ENCODE results near the gene ZBTB32. TPM values are rescaled to one million over a fixed set of nuclear protein-coding genes. Genes with fewer than 3 reads are reported as not detected.

ZBTB32 gene
- total and polyA plus RNA-seq, 2 of the 8 experiments (the other 6 are each of a cell fraction or from before 2014, with no cell fraction given), result 0.11 to 0.50 TPM

GRCh38 chr19:35702223-35703012 lies 1.9 kb upstream of the ZBTB32 start:
- Histone ChIP-seq H3K9me3 (ENCODE audit: insufficient read depth in 2 of 2, low read depth in 1 of 2, low read length in 1 of 2) (peaks cover 0 to 3% of the 10 kb centered on the region in 2 experiments; a peak in 1 of 4 replicates), H3K4me2 (ENCODE audit: insufficient read depth in 1 of 2, low read depth in 2 of 2, low read length in 2 of 2) (peak overlapping the region; percentile 87 to 95)
- no peak for TF ChIP-seq ZNF274 (IDR thresholded peaks at IDR 0.05; ENCODE audit: borderline replicate concordance, extremely low read depth, low read length)
- peak; percentile 82; the same call in 1 of the 2 replicates for TF ChIP-seq SP4 (IDR thresholded peaks at IDR 0.05; ENCODE audit: low read length)
- TF ChIP-seq RBBP5 (IDR thresholded peaks at IDR 0.05; ENCODE audit: borderline replicate concordance, low read depth, low read length), result peak; percentile 60; the same call in 1 of the 2 replicates
- peak; percentile 93 for TF ChIP-seq KDM4A (IDR thresholded peaks at IDR 0.05; ENCODE audit: low read depth, low read length, severe bottlenecking)
- 0 out of 2 replicates have a peak, but pooled peaks have one; percentile 70 for TF ChIP-seq TCF12 (IDR thresholded peaks at IDR 0.05; ENCODE audit: low read depth, low read length)
- TF ChIP-seq HDAC2 (IDR thresholded peaks at IDR 0.05; ENCODE audit: borderline replicate concordance in 1 of 2, low read depth in 2 of 2, low read length in 2 of 2), result no peak
- peak; percentile 18; the same call in 1 of the 2 replicates for TF ChIP-seq BACH1 (IDR thresholded peaks at IDR 0.05; ENCODE audit: low read length)
- 0 out of 2 replicates have a peak, but pooled peaks have one; percentile 2 for TF ChIP-seq GABPA (IDR thresholded peaks at IDR 0.05; ENCODE audit: borderline replicate concordance, insufficient read depth, low read length)
- peak; percentile 100 for TF ChIP-seq SP1 (IDR thresholded peaks at IDR 0.05; ENCODE audit: low read depth, low read length)
- peak; percentile 69; the same call in 1 of the 2 replicates for TF ChIP-seq TAF1 (IDR thresholded peaks at IDR 0.05; ENCODE audit: low read depth, low read length)

More at GRCh38 chr19:35702223-35703012, 1.9 kb upstream of the ZBTB32 start:
- no peak overlapping the region for H3K4ac ChIP-seq (replicated peaks; ENCODE audit: insufficient read length, low read depth, low read length)
- no peak overlapping the region for H2BK20ac ChIP-seq (ENCODE audit: low read length)
- ChIA-PET CTCF (ENCODE audit: partially characterized antibody) (interaction anchor here (0.6 to 8.4 kb wide), 10 partner anchors 9 to 389 kb away, joined by 3 to 67 read pairs (median 4); no protein-coding TSS in a partner anchor), POLR2A (ENCODE audit: partially characterized antibody) (interaction anchor here (0.6 to 3.7 kb wide), 8 partner anchors 10 to 349 kb away, joined by 3 to 28 read pairs (median 6); partner anchors contain the start of gene COX6B1)
- H3K56ac ChIP-seq (replicated peaks; ENCODE audit: insufficient read length, low read depth, low read length), result no peak overlapping the region
- peaks cover 2 to 11% (median 11%) of the 10 kb centered on the region in 4 experiments; a peak in 6 of 7 replicates for H3K27me3 ChIP-seq (replicated peaks in 1 of 4; ENCODE audit: control insufficient read depth in 3 of 4, extremely low read depth in 1 of 4, insufficient read depth in 3 of 4, low read length in 3 of 4)
- no peaks in the 10 kb centered on the region for H4K20me1 ChIP-seq (replicated peaks in 1 of 2; ENCODE audit: control insufficient read depth in 1 of 2, insufficient read depth in 2 of 2, low read length in 2 of 2)
- no peak overlapping the region; the same call in 1 of the 2 replicates for H3K27ac ChIP-seq (ENCODE audit: low read depth, low read length)
- no peak overlapping the region for H2BK120ac ChIP-seq (replicated peaks; ENCODE audit: low read depth, low read length)
- H4K8ac ChIP-seq (ENCODE audit: extremely low read depth, insufficient read depth, low read length), result peak overlapping the region; percentile 88
- DNase-seq (ENCODE audit: low read depth in 1 of 2, low spot score in 2 of 2) (peak; percentile 91 to 96), FAIRE-seq (peak; percentile 84)
- no peak overlapping the region for H4K5ac ChIP-seq (ENCODE audit: insufficient read length, low read depth, low read length)
- 2% methylated on average over 43 of the region's 50 CpGs; no CpG with 5 or more reads in 1 of the 2 experiments for WGBS, 2 experiments (ENCODE audit: extremely low coverage in 1 of 2, insufficient coverage in 1 of 2, insufficient read length in 1 of 2, insufficient replicate concordance in 2 of 2, low coverage in 1 of 2, low lambda C conversion rate in 2 of 2, missing lambda C conversion rate in 1 of 2)
- no peak overlapping the region for H3K14ac ChIP-seq (ENCODE audit: insufficient read length)
- H3K23ac ChIP-seq (ENCODE audit: insufficient read length), result no peak overlapping the region
- peak overlapping the region; percentile 63; the same call in 1 of the 2 replicates for H2BK5ac ChIP-seq (ENCODE audit: low read depth, low read length)
- H4K91ac ChIP-seq (replicated peaks; ENCODE audit: insufficient read length, low read length), result no peak overlapping the region
- H2BK15ac ChIP-seq (ENCODE audit: low read length), result 0 out of 2 replicates have a peak overlapping the region, but pooled peaks have one; percentile 2
- H3K79me2 ChIP-seq (ENCODE audit: control insufficient read depth in 1 of 2, insufficient read depth in 2 of 2, low read length in 2 of 2), result no peaks in the 10 kb centered on the region
- H2BK12ac ChIP-seq (ENCODE audit: low read depth, low read length), result peak overlapping the region; percentile 84; the same call in 1 of the 2 replicates
- H3K36me3 ChIP-seq (ENCODE audit: control insufficient read depth in 2 of 4, insufficient read depth in 4 of 4, low read length in 3 of 4), result no peaks in the 10 kb centered on the region
- peaks cover 4% of the 10 kb centered on the region; the same call in 1 of the 2 replicates for H3K23me2 ChIP-seq (ENCODE audit: low read depth, low read length)
- peak overlapping the region in 1 of 4 experiments; percentile 8; a peak in 3 of 7 replicates for H3K9ac ChIP-seq (replicated peaks in 1 of 4; ENCODE audit: extremely low read depth in 1 of 4, low read depth in 3 of 4, low read length in 3 of 4)
- peak overlapping the region; percentile 48 to 66 (median 56) for H3K4me3 ChIP-seq (ENCODE audit: extremely low read depth in 1 of 4, insufficient read depth in 2 of 4, low read depth in 3 of 4, low read length in 4 of 4)
- peaks cover 0 to 4% (median 3%) of the 10 kb centered on the region in 4 experiments; a peak in 4 of 7 replicates for H3K4me1 ChIP-seq (replicated peaks in 1 of 4; ENCODE audit: control insufficient read depth in 3 of 4, insufficient read depth in 4 of 4, low read length in 3 of 4)
- H2AFZ ChIP-seq (ENCODE audit: low read length), result peak overlapping the region; percentile 94; the same call in 1 of the 2 replicates
- H3K18ac ChIP-seq (ENCODE audit: extremely low read depth, low read length), result 0 out of 2 replicates have a peak overlapping the region, but pooled peaks have one; percentile 25
- no peak overlapping the region for H2AK5ac ChIP-seq (ENCODE audit: low read depth, low read length)
- no peaks in the 10 kb centered on the region for H3K79me1 ChIP-seq (ENCODE audit: low read depth, low read length)
